ENCODE measurements around the gene SYT8. TPM values are rescaled to one million over a fixed set of nuclear protein-coding genes. Genes with fewer than 3 reads are reported as not detected.

The SYT8 gene
- total RNA-seq, 1 experiment from 2014 or later, result 308 TPM

- intact Hi-C loops (cut with micrococcal nuclease), result no loop called here
- ChIA-PET CTCF (interaction anchor here (0.7 to 1.5 kb wide), 8 partner anchors 13 to 329 kb away, joined by 3 to 5 read pairs (median 3); partner anchors contain the start of gene CTSD), POLR2A (interaction anchor here (0.9 to 1.7 kb wide), 5 partner anchors 19 to 169 kb away, joined by 3 to 8 read pairs (median 5); partner anchors contain the start of gene SYT8)
- H3K27ac Mint-ChIP-seq (ENCODE audit: low read depth, unreplicated experiment), result peak overlapping the region; percentile 73
- H3K4me3 Mint-ChIP-seq (ENCODE audit: unreplicated experiment), result peak overlapping the region; percentile 54
- no peak for TF ChIP-seq CTCF (IDR thresholded peaks at IDR 0.05; ENCODE audit: unreplicated experiment)
- no peaks in the 10 kb centered on the region for H3K9me3 Mint-ChIP-seq (ENCODE audit: unreplicated experiment)
- peak; percentile 87 for DNase-seq (ENCODE audit: unreplicated experiment)
- BruUV-seq (replicated peaks), result no TSS peak
- peaks cover 27% of the 10 kb centered on the region for H3K4me1 Mint-ChIP-seq (ENCODE audit: insufficient read depth, unreplicated experiment)
- no peaks in the 10 kb centered on the region for H3K27me3 Mint-ChIP-seq (ENCODE audit: insufficient read depth, unreplicated experiment)
- no peaks in the 10 kb centered on the region for H3K36me3 Mint-ChIP-seq (ENCODE audit: insufficient read depth, unreplicated experiment)
Observed at GRCh38 chr11:1862588-1863351, 28.0 kb downstream of the SYT8 start.

DNA sequence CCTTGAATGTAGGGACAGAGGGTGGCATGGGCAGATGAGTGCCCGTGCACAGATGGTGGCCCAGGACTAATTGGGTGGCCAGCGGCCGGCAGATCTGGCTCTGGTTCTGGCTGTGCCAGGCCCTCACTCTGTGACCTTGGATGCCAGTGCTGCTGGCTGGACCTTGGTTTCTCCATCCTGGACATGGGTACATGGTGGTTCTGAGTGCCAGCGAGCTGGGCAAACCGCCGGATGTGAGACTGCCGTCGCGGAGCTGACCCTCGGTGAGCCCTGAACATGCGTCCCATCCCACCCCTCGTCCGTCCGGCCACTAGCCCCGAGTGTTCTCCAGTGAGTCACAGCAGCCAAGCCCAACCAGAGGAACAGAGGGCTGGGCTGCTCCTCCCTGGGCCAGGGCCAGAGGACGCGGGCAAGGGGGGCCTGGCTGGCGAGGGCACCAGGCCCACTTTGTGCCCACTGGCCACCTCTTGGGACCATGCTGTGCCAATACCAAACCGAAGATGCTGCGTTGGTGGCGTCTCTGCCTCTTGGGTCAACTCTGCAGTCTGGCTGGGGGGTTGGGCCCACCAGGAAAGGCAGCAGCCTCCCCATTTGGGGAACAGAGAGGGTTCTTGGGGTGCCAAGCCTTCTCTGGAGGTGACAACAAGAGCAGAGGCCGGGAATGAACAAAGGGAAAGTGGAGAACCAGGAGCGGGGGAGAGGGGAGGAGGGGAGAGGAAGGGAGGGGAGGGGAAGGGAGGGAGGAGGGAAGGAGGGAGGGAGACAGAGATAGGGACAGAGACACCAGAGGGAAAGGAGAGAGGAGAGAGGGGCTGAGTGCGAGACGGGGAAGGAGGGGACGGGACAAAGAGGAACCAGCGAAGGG is 28.8 kb downstream of the SYT8 start:
- ChIA-PET CTCF (interaction anchor here (1.0 to 1.5 kb wide), 3 partner anchors 31 to 170 kb away, joined by 3 to 5 read pairs (median 3); partner anchors contain the start of gene CTSD), POLR2A (interaction anchor here (1.0 to 1.7 kb wide), 4 partner anchors 20 to 170 kb away, joined by 3 to 8 read pairs (median 4); partner anchors contain the start of gene SYT8)
- BruUV-seq (replicated peaks), result no TSS peak
- Mint-ChIP-seq H3K27me3 (ENCODE audit: insufficient read depth, unreplicated experiment) (no peaks in the 10 kb centered on the region), H3K27ac (ENCODE audit: low read depth, unreplicated experiment) (peak overlapping the region; percentile 73), H3K36me3 (ENCODE audit: insufficient read depth, unreplicated experiment) (no peaks in the 10 kb centered on the region), H3K4me1 (ENCODE audit: insufficient read depth, unreplicated experiment) (peaks cover 27% of the 10 kb centered on the region), H3K9me3 (ENCODE audit: unreplicated experiment) (no peaks in the 10 kb centered on the region), H3K4me3 (ENCODE audit: unreplicated experiment) (peak overlapping the region; percentile 54)
- DNase-seq (ENCODE audit: unreplicated experiment), result peak; percentile 94
- TF ChIP-seq CTCF (IDR thresholded peaks at IDR 0.05; ENCODE audit: unreplicated experiment), result no peak
- intact Hi-C loops (cut with micrococcal nuclease), result no loop called here

DNA sequence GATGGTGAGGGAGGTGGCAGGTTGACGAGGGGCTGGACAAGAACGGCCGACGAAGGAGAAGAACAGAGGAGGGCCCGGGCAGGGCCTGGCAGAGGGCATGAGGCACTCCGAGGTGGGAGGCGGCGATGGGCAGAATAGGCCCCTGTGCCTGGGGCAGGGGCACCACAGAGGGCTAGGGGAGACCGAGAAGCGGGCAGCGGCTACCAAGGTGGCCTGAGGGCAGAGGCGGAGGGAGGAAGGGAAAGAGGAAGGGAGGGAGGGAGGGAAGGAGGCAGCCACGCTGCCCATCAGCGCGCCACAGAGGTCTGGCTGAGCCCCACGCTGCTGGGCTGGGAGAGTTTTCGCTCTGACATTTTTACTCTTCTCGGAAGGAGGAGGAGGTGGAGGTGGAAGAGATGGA is 29.4 kb downstream of the SYT8 start:
- H3K27me3 Mint-ChIP-seq (ENCODE audit: insufficient read depth, unreplicated experiment), result no peaks in the 10 kb centered on the region
- peaks cover 27% of the 10 kb centered on the region for H3K4me1 Mint-ChIP-seq (ENCODE audit: insufficient read depth, unreplicated experiment)
- no TSS peak for BruUV-seq (replicated peaks)
- H3K27ac Mint-ChIP-seq (ENCODE audit: low read depth, unreplicated experiment), result peak overlapping the region; percentile 73
- no peak for TF ChIP-seq CTCF (IDR thresholded peaks at IDR 0.05; ENCODE audit: unreplicated experiment)
- ChIA-PET CTCF (interaction anchor here (0.6 kb wide), 1 partner anchor 139 kb away, joined by 3 read pairs; no protein-coding TSS in a partner anchor), POLR2A (interaction anchor here (0.5 kb wide), 1 partner anchor 12 kb away, joined by 3 read pairs; no protein-coding TSS in a partner anchor)
- DNase-seq (ENCODE audit: unreplicated experiment), result no peak
- no peaks in the 10 kb centered on the region for H3K9me3 Mint-ChIP-seq (ENCODE audit: unreplicated experiment)
- H3K4me3 Mint-ChIP-seq (ENCODE audit: unreplicated experiment), result peak overlapping the region; percentile 54
- intact Hi-C loops (cut with micrococcal nuclease), result no loop called here
- H3K36me3 Mint-ChIP-seq (ENCODE audit: insufficient read depth, unreplicated experiment), result no peaks in the 10 kb centered on the region

Measured in MCF 10A (cell line).